Endothelial cell (in vitro differentiated cells): Measurements from ENCODE around the gene TMEM86B. TPM values are rescaled to one million over a fixed set of nuclear protein-coding genes. Genes with fewer than 3 reads are reported as not detected.
A peak's percentile ranks its signal among the peaks of the same experiment; 100 is the strongest.

ENCODE experiments used
- DNase-seq: peaks from one replicate; pipeline ENCODE4 v3.0.0; 2021; ENCODE audit warnings: low spot score
- H3K27ac Mint-ChIP-seq: one replicate; pipeline ENCODE4 v1.8.0; 2021; ENCODE audit warnings: mixed read lengths, inconsistent platforms; ENCODE audit not compliant: unreplicated experiment
- H3K27me3 Mint-ChIP-seq: one replicate; pipeline ENCODE4 v1.8.0; 2021; ENCODE audit warnings: mild to moderate bottlenecking, moderate library complexity, mixed read lengths, inconsistent platforms; ENCODE audit not compliant: unreplicated experiment
- H3K36me3 Mint-ChIP-seq: one replicate; pipeline ENCODE4 v1.8.0; 2021; ENCODE audit warnings: mild to moderate bottlenecking, low read depth, mixed read lengths, inconsistent platforms; ENCODE audit not compliant: unreplicated experiment
- H3K4me1 Mint-ChIP-seq: one replicate; pipeline ENCODE4 v1.8.0; 2021; ENCODE audit warnings: mild to moderate bottlenecking, mixed read lengths, inconsistent platforms; ENCODE audit not compliant: unreplicated experiment
- H3K4me3 Mint-ChIP-seq: one replicate; pipeline ENCODE4 v1.8.0; 2021; ENCODE audit warnings: mild to moderate bottlenecking, mixed read lengths, inconsistent platforms; ENCODE audit not compliant: unreplicated experiment
- H3K9me3 Mint-ChIP-seq: one replicate; pipeline ENCODE4 v1.8.0; 2021; ENCODE audit warnings: mixed read lengths, inconsistent platforms; ENCODE audit not compliant: unreplicated experiment
- long read RNA-seq: library from polyadenylated mRNA; unstranded; transcript quantifications from one replicate; pipeline ENCODE4 v2.0.0, GENCODE V29; 2020; ENCODE audit not compliant: unreplicated experiment
- total RNA-seq: library from RNA; stranded (reverse); fragmentation: NEBNext Ultra II Directional; extraction: Animal tissue kit (Norgen Biotek cat#: 25700); gene quantifications from one replicate; pipeline ENCODE4 v1.2.1, GENCODE V29; 2021; ENCODE audit not compliant: unreplicated experiment
- TF ChIP-seq, protein P1 (sequence below): fragments of 200-600 bp; sonication (generic); IDR thresholded peaks from one replicate; pipeline ENCODE4 v1.5.0; 2021; ENCODE audit warnings: antibody characterized with exemption; ENCODE audit not compliant: unreplicated experiment

Gene TMEM86B, protein sequence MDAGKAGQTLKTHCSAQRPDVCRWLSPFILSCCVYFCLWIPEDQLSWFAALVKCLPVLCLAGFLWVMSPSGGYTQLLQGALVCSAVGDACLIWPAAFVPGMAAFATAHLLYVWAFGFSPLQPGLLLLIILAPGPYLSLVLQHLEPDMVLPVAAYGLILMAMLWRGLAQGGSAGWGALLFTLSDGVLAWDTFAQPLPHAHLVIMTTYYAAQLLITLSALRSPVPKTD
- total RNA-seq, result 4.1 TPM
- long read RNA-seq, result 0 reads

DNA sequence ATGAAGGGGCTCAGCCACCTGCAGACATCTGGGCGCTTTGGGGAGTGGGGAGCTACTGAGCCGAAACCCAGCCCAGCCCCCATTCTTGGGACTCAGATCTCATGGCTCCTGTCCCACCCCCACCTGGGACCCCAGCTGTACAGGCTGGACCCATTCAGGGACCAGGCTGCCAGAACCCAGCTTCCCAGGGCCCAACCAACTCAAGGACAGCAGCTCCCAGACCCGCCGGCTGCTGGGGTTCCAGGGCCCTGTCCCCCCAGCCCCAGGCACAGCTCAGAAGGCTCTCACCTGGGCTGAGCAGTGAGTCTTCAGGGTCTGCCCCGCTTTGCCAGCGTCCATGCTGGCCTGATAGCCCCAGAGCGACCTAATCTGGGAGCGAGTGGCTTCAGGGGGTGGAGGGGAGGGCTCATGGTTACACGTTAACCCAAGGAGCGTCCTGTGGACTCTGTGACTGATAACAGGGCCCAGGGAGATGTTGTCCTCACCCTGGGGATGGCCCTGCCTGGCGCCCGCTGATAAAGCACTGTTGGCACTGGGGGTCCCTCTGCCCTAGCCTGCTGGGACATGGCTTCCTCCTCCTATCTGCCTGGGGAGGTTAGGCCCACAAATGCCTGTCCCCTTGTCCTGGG, at the start of gene TMEM86B:
TMEM86B (minus strand) TSS at position 361 of the 629 bp plus-strand sequence; CDS start at position 339, 22 bp downstream.
- Mint-ChIP-seq H3K4me3 (no peak within 1 kb of the TSS), H3K9me3 (no peaks in the 10 kb centered on the region), H3K27me3 (peaks cover 12% of the 10 kb centered on the region), H3K27ac (no peak within 1 kb of the TSS), H3K36me3 (peaks cover 27% of the 10 kb centered on the region), H3K4me1 (peaks cover 3% of the 10 kb centered on the region)
- no peak for DNase-seq
- TF ChIP-seq, protein P1, sequence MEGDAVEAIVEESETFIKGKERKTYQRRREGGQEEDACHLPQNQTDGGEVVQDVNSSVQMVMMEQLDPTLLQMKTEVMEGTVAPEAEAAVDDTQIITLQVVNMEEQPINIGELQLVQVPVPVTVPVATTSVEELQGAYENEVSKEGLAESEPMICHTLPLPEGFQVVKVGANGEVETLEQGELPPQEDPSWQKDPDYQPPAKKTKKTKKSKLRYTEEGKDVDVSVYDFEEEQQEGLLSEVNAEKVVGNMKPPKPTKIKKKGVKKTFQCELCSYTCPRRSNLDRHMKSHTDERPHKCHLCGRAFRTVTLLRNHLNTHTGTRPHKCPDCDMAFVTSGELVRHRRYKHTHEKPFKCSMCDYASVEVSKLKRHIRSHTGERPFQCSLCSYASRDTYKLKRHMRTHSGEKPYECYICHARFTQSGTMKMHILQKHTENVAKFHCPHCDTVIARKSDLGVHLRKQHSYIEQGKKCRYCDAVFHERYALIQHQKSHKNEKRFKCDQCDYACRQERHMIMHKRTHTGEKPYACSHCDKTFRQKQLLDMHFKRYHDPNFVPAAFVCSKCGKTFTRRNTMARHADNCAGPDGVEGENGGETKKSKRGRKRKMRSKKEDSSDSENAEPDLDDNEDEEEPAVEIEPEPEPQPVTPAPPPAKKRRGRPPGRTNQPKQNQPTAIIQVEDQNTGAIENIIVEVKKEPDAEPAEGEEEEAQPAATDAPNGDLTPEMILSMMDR, result no peak

DNA sequence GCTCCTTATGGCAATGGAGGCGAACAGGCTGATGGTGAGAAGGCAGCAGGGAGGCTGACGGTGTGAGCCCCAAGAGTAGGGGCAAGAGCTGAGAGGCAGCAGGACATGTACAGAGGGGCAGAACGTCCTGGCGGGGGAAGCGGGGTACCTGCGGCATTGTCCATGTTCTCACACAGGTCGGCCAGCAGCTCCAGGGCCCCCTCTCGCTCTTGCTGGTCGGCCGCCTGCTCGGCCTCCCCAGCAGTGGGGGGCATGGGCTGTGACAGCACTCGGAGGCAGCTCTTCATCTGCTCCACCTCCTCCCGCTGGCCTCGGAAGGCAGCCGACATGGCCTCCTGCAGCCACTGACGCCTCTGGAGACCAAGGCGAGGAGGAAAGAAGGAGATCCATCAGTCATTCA, 48.9 kb upstream of the TMEM86B start:
- DNase-seq, result no peak
- Mint-ChIP-seq H3K27me3 (peaks cover 21% of the 10 kb centered on the region), H3K27ac (no peak overlapping the region), H3K36me3 (peaks cover 8% of the 10 kb centered on the region), H3K9me3 (no peaks in the 10 kb centered on the region), H3K4me1 (peaks cover 7% of the 10 kb centered on the region), H3K4me3 (peak overlapping the region; percentile 78)
- TF ChIP-seq, protein P1, result no peak

DNA sequence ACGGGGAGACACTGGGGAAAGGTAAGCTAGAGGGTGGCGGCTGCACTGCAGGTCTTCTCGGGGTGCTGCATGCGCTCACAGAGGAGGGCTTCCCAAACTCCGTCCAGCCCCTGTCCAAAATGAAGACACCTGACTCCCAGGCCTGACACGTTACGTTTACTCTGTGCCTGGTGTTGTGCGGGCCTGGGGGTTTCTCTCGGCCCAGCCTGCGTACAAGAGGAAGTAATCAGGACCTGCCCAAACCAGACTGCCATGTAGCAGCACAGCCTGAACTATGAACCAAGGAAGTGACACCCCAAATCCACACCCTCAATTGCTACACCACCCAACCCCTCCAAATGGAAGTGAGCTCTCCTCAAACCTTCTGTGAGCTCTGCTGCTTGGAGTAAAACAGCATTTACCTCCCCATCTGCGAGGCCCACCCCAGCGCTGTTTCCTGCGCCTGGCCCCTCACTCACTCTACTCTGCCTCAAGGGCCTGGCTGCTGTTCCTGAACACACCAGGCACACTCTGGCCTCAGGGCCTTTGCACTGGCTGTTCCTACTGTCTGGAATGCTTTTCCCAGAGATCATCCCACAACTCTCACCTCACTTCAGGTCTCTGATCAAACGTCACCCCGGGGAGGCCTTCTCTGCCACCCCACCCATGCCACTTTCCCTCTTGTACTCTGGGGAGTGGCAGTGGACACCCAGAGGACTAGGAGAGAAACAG, 48.3 kb upstream of the TMEM86B start:
- H3K27me3 Mint-ChIP-seq, result peaks cover 21% of the 10 kb centered on the region
- no peak overlapping the region for H3K27ac Mint-ChIP-seq
- TF ChIP-seq, protein P1, result no peak
- H3K4me3 Mint-ChIP-seq, result peak overlapping the region; percentile 78
- peaks cover 13% of the 10 kb centered on the region for H3K36me3 Mint-ChIP-seq
- no peak for DNase-seq
- no peaks in the 10 kb centered on the region for H3K9me3 Mint-ChIP-seq
- peaks cover 7% of the 10 kb centered on the region for H3K4me1 Mint-ChIP-seq

DNA sequence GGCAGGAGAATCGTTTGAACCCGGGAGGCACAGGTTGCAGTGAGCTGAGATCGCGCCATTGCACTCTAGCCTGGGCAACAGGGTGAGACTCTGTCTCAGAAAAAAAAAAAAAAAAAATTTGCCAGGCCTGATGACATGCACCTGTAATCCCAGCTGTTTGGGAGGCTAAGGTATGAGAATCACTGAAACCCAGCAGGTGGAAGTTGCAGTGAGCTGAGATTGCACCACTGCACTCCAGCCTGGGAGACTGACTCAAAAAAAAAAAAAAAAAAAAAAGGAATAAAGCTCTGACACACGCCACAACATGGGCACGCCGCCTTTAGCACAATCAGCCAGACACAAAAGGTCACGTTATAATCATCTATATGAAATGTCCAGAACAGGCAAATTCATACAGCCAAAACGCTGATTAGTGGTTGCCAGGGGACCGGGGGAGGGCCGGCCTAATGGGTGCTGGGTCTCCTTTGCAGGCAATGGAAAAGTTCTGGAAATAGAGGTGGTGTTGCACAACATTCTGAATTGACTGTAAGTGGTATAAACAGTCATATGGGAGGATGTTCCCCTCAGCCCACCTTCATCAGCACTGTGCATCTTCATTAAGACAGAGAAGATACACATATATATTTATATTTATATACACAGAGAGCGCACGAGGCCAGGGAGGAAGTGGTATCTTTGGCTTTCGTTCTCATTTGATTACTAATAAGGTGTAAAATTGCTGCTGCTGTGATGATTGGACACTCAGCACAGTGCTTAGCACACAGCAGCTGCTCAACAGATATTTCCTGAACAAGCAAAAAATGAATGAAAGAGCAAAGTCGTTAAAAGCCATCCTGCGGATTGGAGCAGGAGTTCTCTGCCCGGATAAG, 47.5 kb upstream of the TMEM86B start:
- Mint-ChIP-seq H3K27ac (no peak overlapping the region), H3K9me3 (no peaks in the 10 kb centered on the region), H3K4me1 (peaks cover 5% of the 10 kb centered on the region), H3K4me3 (no peak overlapping the region), H3K36me3 (peaks cover 14% of the 10 kb centered on the region), H3K27me3 (peaks cover 17% of the 10 kb centered on the region)
- TF ChIP-seq, protein P1, result no peak
- DNase-seq, result no peak
